ENCODE measurements around the gene SSBP2.
A peak's percentile ranks its signal among the peaks of the same experiment; 100 is the strongest.
"Not testable (repeated sequence)": the region's sequence is repeated elsewhere in the genome, so short reads cannot be mapped to it uniquely, and the experiment has no call there.

SSBP2 gene

GRCh38 chr5:81726297-81726696 lies 24.6 kb downstream of the SSBP2 start:
- no peak for DNase-seq

GRCh38 chr5:81724571-81724970 lies 26.3 kb downstream of the SSBP2 start:
- no peak for DNase-seq

- no peak for DNase-seq
Observed at GRCh38 chr5:81724108-81724507, 26.8 kb downstream of the SSBP2 start.

GRCh38 chr5:81721049-81721448 lies 29.8 kb downstream of the SSBP2 start:
- no peak for DNase-seq

GRCh38 chr5:81719743-81720345 lies 31.1 kb downstream of the SSBP2 start:
- DNase-seq, result no peak

- DNase-seq, result no peak
Observed at GRCh38 chr5:81718300-81718699, 32.6 kb downstream of the SSBP2 start.

GRCh38 chr5:81717860-81718259 lies 33.0 kb downstream of the SSBP2 start:
- DNase-seq, result no peak

GRCh38 chr5:81717226-81717625 lies 33.7 kb downstream of the SSBP2 start:
- DNase-seq, result no peak

GRCh38 chr5:81714076-81714475 lies 36.8 kb downstream of the SSBP2 start:
- DNase-seq, result not testable (repeated sequence)

GRCh38 chr5:81708889-81709288 lies 42.0 kb downstream of the SSBP2 start:
- peak; percentile 14 for DNase-seq

- no peak for DNase-seq
Observed at GRCh38 chr5:81703840-81704239, 47.1 kb downstream of the SSBP2 start.

GRCh38 chr5:81700166-81700565 lies 50.7 kb downstream of the SSBP2 start:
- no peak for DNase-seq

- no peak for DNase-seq
Observed at GRCh38 chr5:81698813-81699212, 52.1 kb downstream of the SSBP2 start.

- no peak for DNase-seq
Observed at GRCh38 chr5:81696418-81697397, 54.2 kb downstream of the SSBP2 start.

- no peak for DNase-seq
Observed at GRCh38 chr5:81694726-81695125, 56.2 kb downstream of the SSBP2 start.

GRCh38 chr5:81688215-81688614 lies 62.7 kb downstream of the SSBP2 start:
- DNase-seq, result no peak

- DNase-seq, result no peak
Observed at GRCh38 chr5:81687292-81687691, 63.6 kb downstream of the SSBP2 start.

GRCh38 chr5:81685471-81685870 lies 65.4 kb downstream of the SSBP2 start:
- DNase-seq, result no peak

GRCh38 chr5:81679885-81680284 lies 71.0 kb downstream of the SSBP2 start:
- no peak for DNase-seq

GRCh38 chr5:81675420-81675819 lies 75.5 kb downstream of the SSBP2 start:
- no peak for DNase-seq

GRCh38 chr5:81665795-81666194 lies 85.1 kb downstream of the SSBP2 start:
- peak; percentile 44 for DNase-seq

- not testable (repeated sequence) for DNase-seq
Observed at GRCh38 chr5:81660624-81661023, 90.3 kb downstream of the SSBP2 start.

GRCh38 chr5:81657386-81657785 lies 93.5 kb downstream of the SSBP2 start:
- no peak for DNase-seq

- no peak for DNase-seq
Observed at GRCh38 chr5:81656783-81657182, 94.1 kb downstream of the SSBP2 start.
